ENCODE results near the gene NPR3. TPM values are rescaled to one million over a fixed set of nuclear protein-coding genes. Genes with fewer than 3 reads are reported as not detected.

Gene NPR3
- total RNA-seq, 1 donor from 2014 or later, result 116 TPM

DNA sequence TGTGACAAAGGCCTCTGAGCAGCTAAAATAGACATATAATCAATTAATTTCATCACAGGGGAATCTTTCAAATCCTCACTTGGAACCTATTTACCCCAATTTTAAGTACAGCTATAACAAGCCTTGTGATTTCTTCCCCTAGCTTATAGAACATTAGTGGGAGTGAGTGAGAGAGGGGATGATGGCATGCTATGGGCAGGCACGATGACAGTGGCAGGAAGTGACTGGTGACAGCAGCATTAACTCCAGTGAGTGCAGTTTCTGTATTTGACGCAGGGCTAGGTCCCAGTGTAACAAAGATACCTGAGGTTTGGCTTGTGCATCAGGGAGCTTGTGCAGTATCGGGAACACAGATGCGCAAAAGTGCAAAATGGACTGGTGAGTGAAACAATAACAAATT is 54.1 kb downstream of the NPR3 start:
- peaks cover 4% of the 10 kb centered on the region for H3K9me3 Mint-ChIP-seq
- no peak overlapping the region for H3K27ac Mint-ChIP-seq
- no peak for DNase-seq (ENCODE audit: extremely low spot score, unreplicated experiment)
- H3K4me1 Mint-ChIP-seq (ENCODE audit: unreplicated experiment), result peaks cover 7% of the 10 kb centered on the region
- no peaks in the 10 kb centered on the region for H3K27me3 Mint-ChIP-seq
- TF ChIP-seq, protein P1, sequence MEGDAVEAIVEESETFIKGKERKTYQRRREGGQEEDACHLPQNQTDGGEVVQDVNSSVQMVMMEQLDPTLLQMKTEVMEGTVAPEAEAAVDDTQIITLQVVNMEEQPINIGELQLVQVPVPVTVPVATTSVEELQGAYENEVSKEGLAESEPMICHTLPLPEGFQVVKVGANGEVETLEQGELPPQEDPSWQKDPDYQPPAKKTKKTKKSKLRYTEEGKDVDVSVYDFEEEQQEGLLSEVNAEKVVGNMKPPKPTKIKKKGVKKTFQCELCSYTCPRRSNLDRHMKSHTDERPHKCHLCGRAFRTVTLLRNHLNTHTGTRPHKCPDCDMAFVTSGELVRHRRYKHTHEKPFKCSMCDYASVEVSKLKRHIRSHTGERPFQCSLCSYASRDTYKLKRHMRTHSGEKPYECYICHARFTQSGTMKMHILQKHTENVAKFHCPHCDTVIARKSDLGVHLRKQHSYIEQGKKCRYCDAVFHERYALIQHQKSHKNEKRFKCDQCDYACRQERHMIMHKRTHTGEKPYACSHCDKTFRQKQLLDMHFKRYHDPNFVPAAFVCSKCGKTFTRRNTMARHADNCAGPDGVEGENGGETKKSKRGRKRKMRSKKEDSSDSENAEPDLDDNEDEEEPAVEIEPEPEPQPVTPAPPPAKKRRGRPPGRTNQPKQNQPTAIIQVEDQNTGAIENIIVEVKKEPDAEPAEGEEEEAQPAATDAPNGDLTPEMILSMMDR (conservative IDR thresholded peaks at IDR 0.05), result no peak
- peaks cover 15% of the 10 kb centered on the region for H3K36me3 Mint-ChIP-seq
- H3K4me3 Mint-ChIP-seq, result no peak overlapping the region

DNA sequence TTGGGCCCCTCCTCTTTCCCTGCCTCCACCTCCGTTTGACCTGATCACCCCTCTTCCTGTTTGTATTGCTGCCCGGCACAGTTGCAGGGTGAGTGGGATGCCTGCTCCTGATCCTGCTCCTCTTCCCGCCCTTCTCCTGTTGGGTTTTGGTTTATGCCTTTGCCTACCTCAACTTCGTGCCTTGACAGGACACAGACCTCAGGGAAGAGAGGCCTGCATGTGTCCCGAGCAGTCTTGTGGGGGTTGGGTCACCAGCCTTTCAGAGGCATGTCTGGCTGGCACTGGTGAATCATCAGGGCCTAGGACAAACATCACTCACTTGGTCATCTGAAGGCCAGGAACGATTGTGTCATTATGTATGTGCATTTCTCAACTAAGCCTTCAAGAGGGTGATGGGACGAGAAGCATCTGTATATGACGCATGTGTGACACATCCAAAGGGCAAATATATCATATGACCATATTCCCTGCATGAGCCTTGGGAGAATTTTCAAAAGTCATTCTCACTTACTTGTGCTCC is 56.9 kb downstream of the NPR3 start:
- Mint-ChIP-seq H3K27ac (no peak overlapping the region), H3K4me1 (ENCODE audit: unreplicated experiment) (peaks cover 7% of the 10 kb centered on the region), H3K4me3 (no peak overlapping the region), H3K27me3 (peaks cover 3% of the 10 kb centered on the region), H3K36me3 (peaks cover 20% of the 10 kb centered on the region), H3K9me3 (peaks cover 8% of the 10 kb centered on the region)
- no peak for DNase-seq (ENCODE audit: extremely low spot score, unreplicated experiment)
- TF ChIP-seq, protein P1 (conservative IDR thresholded peaks at IDR 0.05), result no peak

DNA sequence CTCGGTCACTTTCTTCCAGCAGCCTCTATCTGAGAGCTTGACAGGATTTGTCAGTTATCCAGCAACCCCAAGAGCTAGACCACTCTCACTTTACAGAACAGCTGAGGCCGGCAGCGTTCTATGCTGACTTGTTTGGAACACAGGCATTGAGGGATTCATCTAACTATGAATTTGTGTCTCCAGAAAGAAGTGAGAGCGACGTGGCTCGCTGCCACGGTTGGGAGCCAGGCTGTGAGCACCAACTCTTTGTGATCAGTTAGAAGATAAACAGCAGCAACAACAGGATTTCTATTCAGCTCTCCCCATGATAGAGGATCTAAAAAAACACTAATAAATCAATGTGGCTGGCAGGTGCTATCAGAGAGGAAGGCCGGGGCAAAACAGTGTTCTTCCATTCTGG is 58.6 kb downstream of the NPR3 start:
- peaks cover 8% of the 10 kb centered on the region for H3K9me3 Mint-ChIP-seq
- H3K4me3 Mint-ChIP-seq, result no peak overlapping the region
- TF ChIP-seq, protein P1 (conservative IDR thresholded peaks at IDR 0.05), result no peak

DNA sequence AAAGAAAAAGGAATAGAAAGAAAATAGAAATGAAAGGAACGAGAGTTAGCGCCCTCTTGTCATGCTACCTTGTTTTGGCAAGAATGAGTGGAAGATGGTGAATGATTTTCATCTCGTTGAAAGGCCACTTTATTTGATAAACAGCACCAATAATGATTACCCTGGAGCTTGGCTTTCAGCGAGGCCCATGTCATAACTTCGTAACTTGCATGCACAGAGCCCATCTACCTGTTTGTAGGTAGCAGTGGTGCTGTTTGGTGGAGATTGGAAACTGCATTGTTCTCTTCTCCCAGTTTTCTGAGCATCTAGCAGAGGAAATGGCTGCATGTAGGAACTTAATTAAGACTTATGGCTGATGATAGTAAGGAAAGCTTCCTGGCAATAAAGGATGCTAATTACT is 59.3 kb downstream of the NPR3 start:
- H3K4me3 Mint-ChIP-seq, result no peak overlapping the region
- peaks cover 7% of the 10 kb centered on the region for H3K27me3 Mint-ChIP-seq
- H3K36me3 Mint-ChIP-seq, result peaks cover 19% of the 10 kb centered on the region
- TF ChIP-seq, protein P1 (conservative IDR thresholded peaks at IDR 0.05), result no peak
- H3K27ac Mint-ChIP-seq, result no peak overlapping the region
- H3K4me1 Mint-ChIP-seq (ENCODE audit: unreplicated experiment), result peaks cover 7% of the 10 kb centered on the region
- H3K9me3 Mint-ChIP-seq, result peaks cover 8% of the 10 kb centered on the region
- DNase-seq (ENCODE audit: extremely low spot score, unreplicated experiment), result no peak

More for the DNA sequence above, 58.6 kb downstream of the NPR3 start:
- Mint-ChIP-seq H3K4me1 (ENCODE audit: unreplicated experiment) (peaks cover 7% of the 10 kb centered on the region), H3K27me3 (peaks cover 7% of the 10 kb centered on the region), H3K36me3 (peaks cover 24% of the 10 kb centered on the region), H3K27ac (no peak overlapping the region)
- no peak for DNase-seq (ENCODE audit: extremely low spot score, unreplicated experiment)

DNA sequence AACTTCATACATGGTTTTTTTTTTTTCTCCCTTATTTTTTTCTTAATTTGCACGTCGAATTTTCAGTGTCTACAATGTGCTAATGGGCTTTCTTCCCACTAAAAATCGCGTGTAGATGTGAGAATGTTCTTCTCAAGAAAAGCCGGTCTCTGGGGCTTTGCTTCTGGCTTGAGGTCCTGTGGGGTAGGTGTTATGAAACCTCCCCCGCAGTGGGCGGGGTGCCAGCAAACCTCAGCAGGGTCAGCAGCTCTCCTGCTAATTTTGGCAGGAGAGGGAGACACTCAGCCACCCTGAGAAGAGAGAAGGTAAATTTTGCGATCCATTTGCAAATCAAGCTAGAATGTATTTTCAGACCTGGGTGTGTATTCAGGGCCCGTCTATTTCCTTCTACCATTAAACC is 59.9 kb downstream of the NPR3 start:
- peaks cover 8% of the 10 kb centered on the region for H3K9me3 Mint-ChIP-seq
- H3K27me3 Mint-ChIP-seq, result peaks cover 7% of the 10 kb centered on the region
- H3K4me3 Mint-ChIP-seq, result no peak overlapping the region
- no peak overlapping the region for H3K27ac Mint-ChIP-seq
- H3K4me1 Mint-ChIP-seq (ENCODE audit: unreplicated experiment), result peaks cover 7% of the 10 kb centered on the region
- peaks cover 21% of the 10 kb centered on the region for H3K36me3 Mint-ChIP-seq
- DNase-seq (ENCODE audit: extremely low spot score, unreplicated experiment), result no peak
- TF ChIP-seq, protein P1 (conservative IDR thresholded peaks at IDR 0.05), result no peak

DNA sequence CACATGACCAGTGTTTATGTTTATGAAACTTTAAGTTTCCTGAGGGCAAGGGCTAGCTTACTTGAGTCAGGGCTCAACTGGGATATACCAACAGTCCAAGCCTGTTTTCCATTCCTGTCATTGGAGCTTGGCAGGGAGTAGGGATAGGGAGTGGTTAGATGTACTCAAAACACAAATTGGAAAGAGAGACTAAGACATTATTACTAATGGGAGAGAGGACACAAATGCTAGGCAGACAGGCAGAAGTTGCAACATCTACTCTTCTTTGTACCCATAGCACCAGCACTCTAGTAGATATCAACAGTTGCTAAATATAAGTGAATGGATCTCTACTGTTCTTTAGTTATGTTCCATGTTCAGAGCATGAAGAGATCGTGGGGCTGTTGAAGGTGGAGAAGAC is 62.8 kb downstream of the NPR3 start:
- Mint-ChIP-seq H3K36me3 (peaks cover 34% of the 10 kb centered on the region), H3K9me3 (peaks cover 12% of the 10 kb centered on the region), H3K4me3 (no peak overlapping the region), H3K4me1 (ENCODE audit: unreplicated experiment) (peaks cover 7% of the 10 kb centered on the region), H3K27me3 (peaks cover 11% of the 10 kb centered on the region), H3K27ac (no peak overlapping the region)
- DNase-seq (ENCODE audit: extremely low spot score, unreplicated experiment), result no peak
- TF ChIP-seq, protein P1 (conservative IDR thresholded peaks at IDR 0.05), result no peak
